Thyroid gland (tissue), 4 donors: ENCODE measurements around the gene IPPK. TPM values are rescaled to one million over a fixed set of nuclear protein-coding genes. Genes with fewer than 3 reads are reported as not detected.
"Not testable (repeated sequence)": the region's sequence is repeated elsewhere in the genome, so short reads cannot be mapped to it uniquely, and the experiment has no call there.

Experiments
- DNase-seq, 2 donors: peaks; one replicate each; pipeline ENCODE4 v3.0.0-alpha.2; 2019
- H3K27ac ChIP-seq, 3 donors: fragments of 200-600 bp; sonication (generic); 1 replicate in 2 of 3; 2 replicates in 1 of 3; pipeline ENCODE4 v1.5.1; 2016 to 2019; ENCODE audit warnings: mild to moderate bottlenecking in 1 of 3, moderate library complexity in 1 of 3
- H3K27me3 ChIP-seq: fragments of 200-600 bp; sonication (generic); one replicate; pipeline ENCODE4 v1.5.1; 2019
- H3K36me3 ChIP-seq, 2 donors: fragments of 200-600 bp; sonication (generic); one replicate each; pipeline ENCODE4 v1.5.1; 2016 to 2019
- H3K4me1 ChIP-seq, 2 donors: fragments of 200-600 bp; sonication (generic); one replicate each; pipeline ENCODE4 v1.5.1; 2017 to 2019
- H3K4me3 ChIP-seq, 3 donors: fragments of 200-600 bp; sonication (generic); replicated peaks in 1 of 3; 1 replicate in 2 of 3; 2 replicates in 1 of 3; pipeline ENCODE4 v1.5.1; 2016; ENCODE audit warnings: mild to moderate bottlenecking in 1 of 3
- H3K9me3 ChIP-seq: fragments of 200-600 bp; sonication (generic); one replicate; pipeline ENCODE4 v1.5.1; 2017
- CTCF ChIP-seq, 6 experiments: fragments of 200-600 bp in 3 of 6; fragments of 450-650 bp in 3 of 6; sonication (generic) in 3 of 6; IDR thresholded peaks; one replicate each; pipeline ENCODE4 v1.5.1; 2016 to 2019; ENCODE audit warnings: antibody characterized with exemption in 6 of 6, mild to moderate bottlenecking in 2 of 6, inconsistent platforms in 1 of 6, moderate library complexity in 1 of 6
- POLR2A ChIP-seq, 2 donors: fragments of 450-650 bp; IDR thresholded peaks; one replicate each; pipeline ENCODE4 v1.6.1; 2017; ENCODE audit warnings: antibody characterized with exemption in 2 of 2, mild to moderate bottlenecking in 2 of 2, moderate library complexity in 1 of 2
- WGBS, 2 donors: methylation state at CpG; one replicate each; pipeline ENCODE4 v1.1.5; 2017; 5-methylcytosine and 5-hydroxymethylcytosine counted together
- intact Hi-C: fragments of 100-400 bp; cut with DNase I; formaldehyde crosslinking; loops from one replicate; pipeline ENCODE4 v1.15.1; 2023
- total RNA-seq, 4 donors: library from RNA; depleted of rRNA; stranded (reverse); fragments of >200 nt; gene quantifications; one replicate each; pipeline ENCODE4 v1.2.3, GENCODE V29; 2016

IPPK gene
- total RNA-seq, 4 donors from 2014 or later, result 6.3 to 12.2 (median 10.2) TPM

DNA sequence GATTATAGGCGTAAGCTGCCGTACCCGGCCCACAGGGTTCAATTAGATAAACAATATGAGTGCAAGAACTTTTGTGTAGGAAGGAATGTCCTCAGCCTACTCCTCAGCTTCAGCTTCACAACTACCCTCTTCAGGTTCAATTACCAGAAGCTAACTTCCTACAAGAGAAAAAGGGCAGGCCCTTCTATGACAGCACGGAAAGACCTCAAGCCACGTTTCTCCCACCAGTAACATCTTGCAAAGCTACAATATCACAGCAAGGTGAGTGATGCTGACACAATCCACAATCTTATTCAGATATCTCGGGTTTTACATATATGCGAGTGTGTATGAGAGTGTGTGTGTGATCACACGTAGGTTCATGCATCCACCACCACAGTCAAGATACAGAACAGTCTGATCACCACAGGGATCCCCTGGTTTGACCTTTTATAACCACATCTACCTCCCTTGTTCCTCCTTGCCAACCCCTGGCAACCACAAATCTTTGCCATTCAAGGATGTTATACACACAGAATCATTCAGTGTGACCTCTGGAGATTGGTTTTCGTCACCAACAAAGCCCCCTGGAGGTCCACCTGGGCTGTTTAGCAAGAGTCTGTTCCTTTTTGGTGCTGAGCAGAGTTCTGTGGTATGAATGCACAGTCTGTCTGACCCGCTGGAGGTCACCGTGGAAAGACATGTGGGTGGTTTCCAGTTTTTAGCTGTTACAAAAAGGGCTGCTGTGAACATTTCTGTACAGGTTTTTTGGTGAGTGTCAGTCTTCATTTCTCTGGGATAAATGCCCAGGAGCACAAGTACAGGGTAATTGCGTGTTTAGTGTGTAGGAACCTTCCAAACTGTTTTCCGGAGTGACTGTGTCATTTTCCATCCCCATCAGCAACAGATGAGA is 38.2 kb downstream of the IPPK start:
- Histone ChIP-seq H3K27me3 (no peaks in the 10 kb centered on the region), H3K36me3 (peaks cover 7 to 20% of the 10 kb centered on the region in 2 donors)
- intact Hi-C loops, result loop anchor here (10.0 kb wide), 2 partner anchors 297 to 497 kb away; no protein-coding TSS in a partner anchor

DNA sequence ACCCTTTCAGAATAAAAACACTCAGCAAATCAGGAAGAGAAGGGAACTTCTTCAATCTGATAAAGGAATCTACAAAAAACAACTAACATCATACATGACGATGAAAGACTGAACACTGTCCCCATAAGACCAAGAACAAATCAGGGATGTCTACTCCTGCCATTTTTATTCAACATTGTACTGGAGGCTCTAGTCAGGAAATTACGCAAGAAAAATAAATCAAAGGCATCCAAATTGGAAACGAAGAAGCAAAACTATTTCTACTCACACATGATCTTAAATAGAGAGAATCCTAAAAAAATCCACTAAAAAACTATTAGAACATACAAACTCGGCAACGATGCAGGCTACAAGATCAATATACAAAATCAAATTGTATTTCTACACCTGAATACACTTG is 42.3 kb downstream of the IPPK start:
- H3K4me3 ChIP-seq, result no peak overlapping the region
- no peak overlapping the region for H3K27ac ChIP-seq
- H3K4me1 ChIP-seq, result no peaks in the 10 kb centered on the region
- no peak for TF ChIP-seq POLR2A (IDR thresholded peaks at IDR 0.05)
- TF ChIP-seq CTCF (IDR thresholded peaks at IDR 0.05), result no peak
- intact Hi-C loops, result no loop called here
- DNase-seq, result no peak
- peaks cover 0 to 9% of the 10 kb centered on the region in 2 donors for H3K36me3 ChIP-seq
- WGBS, 2 donors, result 89 to 92% methylated on average over 5 of the region's 5 CpGs
- no peaks in the 10 kb centered on the region for H3K9me3 ChIP-seq
- no peaks in the 10 kb centered on the region for H3K27me3 ChIP-seq

More for the DNA sequence above, 38.2 kb downstream of the IPPK start:
- no peak overlapping the region for H3K27ac ChIP-seq
- H3K4me1 ChIP-seq, result no peaks in the 10 kb centered on the region
- DNase-seq, result no peak
- no peak overlapping the region for H3K4me3 ChIP-seq
- TF ChIP-seq CTCF (IDR thresholded peaks at IDR 0.05) (no peak), POLR2A (IDR thresholded peaks at IDR 0.05) (no peak)
- WGBS, 2 donors, result 93 to 95% methylated on average over 13 of the region's 13 CpGs
- no peaks in the 10 kb centered on the region for H3K9me3 ChIP-seq

- no peak for DNase-seq
- no peak for TF ChIP-seq CTCF (IDR thresholded peaks at IDR 0.05)
- TF ChIP-seq POLR2A (IDR thresholded peaks at IDR 0.05), result no peak
- H3K27me3 ChIP-seq, result no peaks in the 10 kb centered on the region
- H3K4me1 ChIP-seq, result no peaks in the 10 kb centered on the region
- no peak overlapping the region for H3K4me3 ChIP-seq
- H3K9me3 ChIP-seq, result no peaks in the 10 kb centered on the region
- intact Hi-C loops, result no loop called here
- H3K27ac ChIP-seq, result no peak overlapping the region
- H3K36me3 ChIP-seq, result no peaks in the 10 kb centered on the region
These were observed 43.4 kb downstream of the IPPK start for GRCh38 chr9:92626484-92626883.

- 93 to 95% methylated on average over 3 of the region's 3 CpGs for WGBS, 2 donors
These were observed 46.0 kb downstream of the IPPK start for GRCh38 chr9:92623936-92624335.

GRCh38 chr9:92620845-92621244 is 49.1 kb downstream of the IPPK start:
- peaks cover 0 to 4% of the 10 kb centered on the region in 2 donors for H3K4me1 ChIP-seq
- intact Hi-C loops, result no loop called here
- TF ChIP-seq CTCF (IDR thresholded peaks at IDR 0.05) (no peak), POLR2A (IDR thresholded peaks at IDR 0.05) (no peak)

More at GRCh38 chr9:92623936-92624335, 46.0 kb downstream of the IPPK start:
- H3K36me3 ChIP-seq, H3K4me3 ChIP-seq, intact Hi-C loops, H3K4me1 ChIP-seq, H3K9me3 ChIP-seq, H3K27me3 ChIP-seq, DNase-seq, H3K27ac ChIP-seq: not testable (repeated sequence)

More at GRCh38 chr9:92620845-92621244, 49.1 kb downstream of the IPPK start:
- no peak overlapping the region for H3K4me3 ChIP-seq
- 94 to 96% methylated on average over 5 of the region's 5 CpGs for WGBS, 2 donors
- H3K36me3 ChIP-seq, result no peaks in the 10 kb centered on the region
- H3K9me3 ChIP-seq, result no peaks in the 10 kb centered on the region
- no peak overlapping the region for H3K27ac ChIP-seq
- H3K27me3 ChIP-seq, result no peaks in the 10 kb centered on the region
- DNase-seq, result no peak
